NCI-H82 (cell line): ENCODE results near the gene HID1.
A peak's percentile ranks its signal among the peaks of the same experiment; 100 is the strongest.
"Not testable (repeated sequence)": the region's sequence is repeated elsewhere in the genome, so short reads cannot be mapped to it uniquely, and the experiment has no call there.

Experiments used
- DNase-seq: peaks from one replicate; lab custom pipeline; 2025; lab: John Stamatoyannopoulos, UW

The HID1 gene, protein sequence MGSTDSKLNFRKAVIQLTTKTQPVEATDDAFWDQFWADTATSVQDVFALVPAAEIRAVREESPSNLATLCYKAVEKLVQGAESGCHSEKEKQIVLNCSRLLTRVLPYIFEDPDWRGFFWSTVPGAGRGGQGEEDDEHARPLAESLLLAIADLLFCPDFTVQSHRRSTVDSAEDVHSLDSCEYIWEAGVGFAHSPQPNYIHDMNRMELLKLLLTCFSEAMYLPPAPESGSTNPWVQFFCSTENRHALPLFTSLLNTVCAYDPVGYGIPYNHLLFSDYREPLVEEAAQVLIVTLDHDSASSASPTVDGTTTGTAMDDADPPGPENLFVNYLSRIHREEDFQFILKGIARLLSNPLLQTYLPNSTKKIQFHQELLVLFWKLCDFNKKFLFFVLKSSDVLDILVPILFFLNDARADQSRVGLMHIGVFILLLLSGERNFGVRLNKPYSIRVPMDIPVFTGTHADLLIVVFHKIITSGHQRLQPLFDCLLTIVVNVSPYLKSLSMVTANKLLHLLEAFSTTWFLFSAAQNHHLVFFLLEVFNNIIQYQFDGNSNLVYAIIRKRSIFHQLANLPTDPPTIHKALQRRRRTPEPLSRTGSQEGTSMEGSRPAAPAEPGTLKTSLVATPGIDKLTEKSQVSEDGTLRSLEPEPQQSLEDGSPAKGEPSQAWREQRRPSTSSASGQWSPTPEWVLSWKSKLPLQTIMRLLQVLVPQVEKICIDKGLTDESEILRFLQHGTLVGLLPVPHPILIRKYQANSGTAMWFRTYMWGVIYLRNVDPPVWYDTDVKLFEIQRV

DNA sequence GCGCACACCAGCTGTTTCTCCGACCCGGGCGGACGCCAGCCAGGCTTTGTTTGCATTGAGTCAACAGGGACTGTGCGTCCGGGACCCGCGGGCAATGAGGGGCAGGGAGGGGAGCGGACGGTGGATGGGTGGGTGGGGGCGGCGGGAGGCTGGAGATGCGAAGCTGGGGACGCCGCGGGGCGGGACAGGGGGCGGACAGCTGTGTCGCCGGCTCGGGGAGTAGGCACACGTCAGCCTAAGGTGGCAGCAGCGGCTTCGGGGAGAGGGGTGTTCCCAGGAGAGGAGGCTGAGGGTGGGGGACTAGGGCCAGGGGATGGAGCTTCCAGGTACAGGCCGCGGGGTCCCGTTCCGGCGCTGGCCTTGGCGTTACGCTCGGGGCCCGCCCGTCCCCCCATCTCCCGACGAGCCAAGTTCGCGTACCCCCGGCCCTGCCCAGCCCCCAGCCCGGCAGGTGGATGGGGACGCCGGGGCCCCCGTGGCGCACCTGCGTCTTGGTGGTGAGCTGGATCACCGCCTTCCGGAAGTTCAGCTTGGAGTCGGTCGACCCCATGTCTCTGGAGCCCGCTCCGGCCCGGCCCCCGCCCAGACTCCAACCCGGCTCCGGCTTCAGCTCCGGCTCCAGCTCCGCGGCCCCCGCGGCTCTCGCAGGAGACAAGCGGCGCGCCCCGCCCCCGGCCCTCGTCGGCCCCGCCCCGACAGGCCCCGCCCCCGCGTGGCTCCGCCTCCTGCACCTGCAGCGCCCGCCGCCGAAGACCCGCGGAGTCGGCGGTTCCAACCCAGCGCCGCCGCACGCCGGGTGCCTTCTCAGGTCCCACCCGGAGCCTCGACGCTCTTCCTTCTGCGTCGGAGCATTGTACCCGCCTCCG, at the start of gene HID1:
Gene HID1 (minus strand): TSS at position 653 of the 866 bp plus-strand sequence. CDS start 103 bp downstream, at position 550.
- DNase-seq: peak; percentile 76

DNA sequence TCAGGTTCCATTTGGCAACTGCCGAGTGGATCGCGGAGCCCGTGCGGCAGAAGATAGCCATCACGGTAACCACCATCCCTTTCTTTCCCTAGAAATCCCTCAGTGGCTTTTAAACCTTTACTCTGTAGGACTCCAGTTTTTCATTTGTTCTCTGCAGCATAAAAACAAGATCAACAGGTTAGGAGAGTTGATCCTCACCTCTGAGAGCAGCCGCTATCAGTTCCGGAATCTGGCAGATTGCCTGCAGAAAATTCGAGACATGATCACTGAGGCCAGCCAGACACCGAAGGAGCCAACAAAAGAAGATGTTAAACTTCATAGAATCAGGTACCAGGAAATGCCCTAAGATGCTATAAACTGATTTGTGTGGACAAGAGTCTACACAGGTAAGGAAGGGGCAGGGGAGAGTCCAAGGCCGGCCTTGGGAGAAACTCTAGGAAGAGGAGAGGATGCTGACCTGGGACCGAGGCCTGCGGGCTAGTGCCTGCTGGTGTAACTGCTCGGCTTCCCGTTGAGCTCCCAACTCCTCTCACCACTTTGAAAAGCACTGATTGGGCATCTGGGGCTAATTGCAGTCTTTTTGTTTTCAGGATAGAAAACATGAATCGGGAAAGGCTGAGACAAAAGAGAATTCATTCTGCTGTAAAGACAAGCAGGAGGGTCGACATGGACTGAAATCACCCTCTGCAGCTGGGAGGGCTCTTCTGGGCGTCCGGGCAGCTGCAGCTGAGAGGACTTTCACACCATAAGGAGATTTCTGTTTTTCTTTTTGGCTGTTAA, 48.0 kb upstream of the HID1 start:
- no peak for DNase-seq

DNA sequence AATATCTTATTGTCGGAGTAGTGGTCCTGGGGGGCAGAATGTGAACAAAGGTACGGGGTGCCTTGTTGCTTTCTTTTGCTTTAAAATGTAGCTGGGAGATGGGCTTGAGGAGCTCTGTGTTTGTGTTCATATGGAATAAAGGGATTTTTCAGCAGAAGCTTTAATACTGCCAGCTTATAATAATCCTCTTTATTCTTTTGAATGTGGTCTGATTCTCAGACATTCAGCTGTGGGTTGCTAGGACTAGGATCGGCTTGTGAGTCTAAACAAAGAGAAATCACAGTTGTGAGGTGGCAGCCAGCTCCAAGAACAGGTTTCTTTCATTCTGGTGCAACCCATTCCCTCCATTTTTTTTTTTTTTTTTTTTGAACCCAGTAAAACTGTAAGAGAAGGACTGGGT, 47.2 kb upstream of the HID1 start:
- peak; percentile 81 for DNase-seq

DNA sequence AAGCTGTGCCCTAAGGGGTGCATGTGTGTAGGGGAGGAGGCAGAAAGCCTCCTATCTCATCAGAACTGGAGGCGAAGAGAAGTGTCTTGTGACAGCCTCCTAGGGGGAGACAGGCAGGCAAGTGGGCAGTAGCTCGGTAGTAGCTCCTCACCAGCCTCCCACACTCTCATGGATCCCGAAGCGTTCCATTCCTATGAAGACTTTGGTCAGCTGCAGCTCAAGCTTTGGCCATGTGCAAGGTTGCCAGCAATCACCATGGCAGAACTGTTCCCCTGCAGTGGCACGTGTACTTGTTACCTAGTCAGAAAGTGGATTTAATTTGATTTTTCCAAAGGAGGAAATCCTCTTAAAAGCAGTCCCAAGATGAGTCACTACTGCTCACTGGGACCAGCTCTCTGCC, 46.6 kb upstream of the HID1 start:
- DNase-seq: peak; percentile 70

DNA sequence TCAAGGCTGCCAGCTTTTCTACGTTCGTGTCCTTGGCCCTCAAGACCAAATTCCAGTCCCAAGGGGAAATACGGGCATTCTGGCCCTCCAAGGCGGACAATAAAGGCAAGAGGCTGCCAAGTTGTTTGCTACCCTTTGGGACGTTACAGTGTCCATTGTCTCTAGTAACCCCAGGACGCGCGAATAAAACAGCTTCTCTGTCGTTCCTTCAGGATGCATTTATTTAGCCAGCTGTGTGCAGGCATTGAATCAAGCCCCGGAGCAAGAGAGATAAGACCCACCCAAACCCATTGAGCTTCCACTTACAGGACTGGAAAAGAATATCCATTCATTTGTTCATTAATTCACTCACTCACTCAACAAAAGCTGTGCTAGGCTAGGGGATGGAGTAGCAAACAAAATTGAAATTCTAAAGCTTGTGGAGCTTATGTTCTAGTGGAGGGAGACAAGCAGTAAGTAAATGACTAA, 40.6 kb upstream of the HID1 start:
- no peak for DNase-seq

DNA sequence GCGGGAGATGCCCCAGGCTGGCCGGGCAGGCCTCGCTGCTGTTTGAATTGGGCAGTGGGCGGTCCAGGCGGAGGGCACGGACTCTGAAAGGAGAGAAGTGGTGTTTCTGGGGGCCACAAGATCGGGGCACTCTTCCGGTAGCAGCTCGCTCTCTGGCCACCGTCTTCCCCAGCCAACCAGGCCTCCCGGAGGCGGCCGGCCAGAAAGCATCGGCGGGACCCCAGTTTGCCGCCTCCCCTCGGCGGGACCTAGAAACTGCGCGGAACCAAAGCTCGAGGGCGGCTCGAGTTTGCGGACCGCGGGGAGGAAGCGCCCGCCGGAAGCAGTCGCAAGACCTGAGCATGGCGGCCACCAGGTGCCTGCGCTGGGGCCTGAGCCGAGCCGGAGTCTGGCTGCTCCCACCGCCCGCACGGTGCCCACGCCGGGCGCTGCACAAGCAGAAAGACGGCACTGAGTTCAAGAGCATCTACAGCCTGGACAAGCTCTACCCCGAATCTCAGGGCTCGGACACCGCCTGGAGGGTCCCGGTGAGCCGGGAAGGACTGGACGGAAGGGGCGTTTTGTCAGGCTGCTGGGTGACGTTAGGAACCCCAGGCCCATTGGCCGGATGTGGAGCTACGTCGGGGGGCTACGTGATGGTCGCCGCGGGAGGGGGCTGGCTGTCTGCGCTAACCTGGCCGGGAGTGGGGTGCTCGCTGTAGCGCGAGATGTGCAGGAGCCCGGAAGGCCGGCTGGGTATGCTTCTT, 40.0 kb upstream of the HID1 start, which contains the start of gene MRPL58:
Gene MRPL58 (plus strand): TSS at position 325 of the 746 bp plus-strand sequence. CDS start 17 bp downstream, at position 342.
- peak; percentile 92 for DNase-seq

DNA sequence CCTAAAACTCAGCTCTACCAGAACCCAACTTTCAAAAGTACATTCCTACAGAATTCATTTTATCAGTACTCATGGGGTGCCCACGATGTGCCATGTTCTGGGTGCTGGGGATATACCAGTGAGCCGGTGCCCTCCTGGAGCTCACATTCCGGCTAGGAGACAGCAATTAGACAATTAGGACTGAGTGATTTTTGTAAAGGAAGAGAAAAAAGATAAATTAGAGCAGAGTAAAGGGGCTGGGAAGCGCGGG, 39.5 kb upstream of the HID1 start:
- DNase-seq: no peak

DNA sequence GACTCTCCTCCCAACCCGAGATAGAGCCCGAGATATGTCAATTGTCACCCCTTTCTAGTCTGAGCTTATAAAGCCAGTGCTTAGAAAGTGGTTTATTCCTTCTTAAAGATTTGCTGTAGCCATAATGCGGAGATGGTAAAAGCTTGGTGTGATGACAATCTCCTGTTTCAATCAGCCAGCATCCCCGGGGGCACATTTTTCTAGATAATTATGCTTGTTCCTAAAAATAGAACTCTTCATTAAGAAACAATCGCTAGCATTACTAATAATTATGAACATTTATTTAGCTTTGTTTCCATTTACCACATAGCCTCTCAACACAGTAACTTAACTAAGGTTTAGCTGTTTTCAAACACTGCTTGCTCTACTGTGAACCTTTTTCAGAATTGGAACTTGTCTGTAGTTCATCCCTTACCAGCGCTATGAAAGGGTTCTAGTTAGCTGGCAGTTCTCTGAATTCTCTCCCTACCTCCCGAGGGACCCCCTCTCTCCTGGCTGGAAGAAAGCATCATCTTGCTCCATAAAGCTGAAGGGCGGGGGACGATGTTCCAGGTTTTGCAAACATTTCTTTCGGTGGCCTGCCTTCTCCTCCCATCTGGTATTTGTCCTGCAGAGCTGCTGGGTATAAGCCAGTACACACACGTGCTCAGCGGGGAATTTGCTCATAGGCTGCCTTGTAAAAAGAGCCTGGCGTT, 39.0 kb upstream of the HID1 start:
- peak; percentile 72 for DNase-seq

DNA sequence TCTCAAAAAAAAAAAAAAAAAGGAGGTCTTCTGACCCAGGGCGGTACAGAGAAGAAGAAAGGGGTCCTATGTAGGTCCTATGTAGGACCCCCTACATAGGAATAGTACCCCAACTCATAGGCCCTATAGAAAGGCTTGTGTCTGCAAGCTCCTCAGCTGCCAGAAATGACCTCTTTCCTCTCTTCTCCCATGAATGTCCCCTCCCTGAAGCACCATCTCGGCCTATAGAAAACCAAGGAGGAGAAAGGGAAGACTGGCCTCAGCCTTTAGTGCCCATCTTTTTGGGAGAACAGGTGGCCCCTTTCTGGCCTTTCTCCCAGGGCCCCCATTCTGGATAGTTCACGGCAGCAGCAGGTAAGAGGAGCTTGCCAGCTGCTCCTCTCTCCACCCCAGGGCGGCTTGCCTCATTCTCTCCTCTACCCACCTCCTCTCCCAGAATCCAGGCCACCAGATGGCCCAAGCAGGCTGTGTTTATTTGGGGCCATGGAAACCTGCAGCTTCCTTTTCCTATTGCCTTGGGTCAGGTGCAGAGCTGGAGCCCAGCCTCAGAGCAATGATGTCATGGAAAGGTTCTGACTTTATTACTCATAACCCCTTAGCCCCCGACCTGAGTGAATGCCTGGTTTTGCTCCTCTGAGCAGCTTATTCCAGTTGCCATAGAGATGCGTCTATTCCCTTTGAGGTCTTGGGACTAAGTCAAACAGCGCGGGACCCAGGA, 38.3 kb upstream of the HID1 start:
- peak; percentile 96 for DNase-seq

DNA sequence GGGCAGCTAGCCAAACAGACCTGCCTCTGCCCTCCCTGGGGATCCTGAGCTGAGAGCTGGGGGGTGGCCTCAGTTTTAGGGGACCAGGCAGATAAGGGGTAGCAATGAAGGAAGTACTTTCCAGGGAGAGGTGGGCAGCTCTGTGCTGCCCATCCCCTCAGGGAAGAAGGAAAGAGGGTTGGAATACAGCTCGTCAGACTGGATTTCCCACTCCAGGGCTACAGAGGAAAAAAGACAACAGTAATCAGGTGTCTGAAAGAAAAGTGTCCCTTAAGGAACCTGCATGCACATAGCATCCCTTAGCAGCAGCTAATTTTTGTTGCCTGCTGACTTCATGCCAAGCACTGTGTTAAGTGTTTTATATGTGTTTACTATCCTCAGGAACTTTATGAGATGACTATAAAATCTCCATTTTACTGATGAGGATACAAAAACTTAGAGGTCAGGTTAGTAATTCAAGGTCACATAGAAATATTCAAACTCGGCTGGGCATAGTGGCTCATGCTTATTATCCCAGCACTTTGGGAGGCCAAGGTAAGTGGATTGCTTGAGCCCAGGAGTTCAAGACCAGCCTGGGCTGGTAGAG, 36.7 kb upstream of the HID1 start:
- no peak for DNase-seq

DNA sequence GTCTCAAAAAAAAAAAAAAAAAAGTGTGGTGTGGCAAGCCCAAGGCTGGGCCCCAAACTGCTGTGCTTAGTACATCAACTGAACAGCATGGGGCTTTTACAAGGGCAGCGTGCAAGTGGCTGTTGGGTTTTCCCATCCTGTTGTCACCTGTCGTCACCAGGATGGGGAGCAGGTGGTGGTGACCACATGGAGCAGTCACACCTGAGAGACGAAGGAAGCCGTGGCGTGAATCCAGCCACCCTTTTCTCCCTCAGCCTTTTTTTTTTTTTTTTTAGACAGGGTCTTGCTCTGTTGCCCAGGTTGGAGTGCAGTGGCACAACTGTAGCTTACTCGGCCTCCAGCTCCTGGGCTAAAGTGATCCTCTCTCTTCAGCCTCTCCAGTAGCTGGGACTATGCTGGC, 35.8 kb upstream of the HID1 start:
- no peak for DNase-seq

DNA sequence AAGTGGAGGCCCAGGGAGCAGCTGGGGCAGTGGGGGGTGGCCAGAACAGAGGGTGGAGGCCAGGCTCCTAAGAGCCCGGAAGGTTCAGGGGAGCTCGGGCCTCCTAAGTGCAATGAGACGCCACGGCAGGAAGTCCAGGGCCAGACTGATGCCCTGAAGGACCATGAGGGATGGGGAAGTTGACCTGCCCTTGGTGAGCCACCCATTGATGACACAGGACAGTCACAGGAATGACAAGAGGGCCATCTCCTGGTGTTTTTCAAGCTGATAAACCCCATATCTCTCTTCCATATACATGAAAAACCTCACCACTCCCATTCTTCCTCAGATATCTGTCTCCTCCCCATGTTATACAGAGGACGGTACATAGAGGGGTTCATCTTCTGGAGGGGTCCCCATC, 34.1 kb upstream of the HID1 start:
- no peak for DNase-seq

DNA sequence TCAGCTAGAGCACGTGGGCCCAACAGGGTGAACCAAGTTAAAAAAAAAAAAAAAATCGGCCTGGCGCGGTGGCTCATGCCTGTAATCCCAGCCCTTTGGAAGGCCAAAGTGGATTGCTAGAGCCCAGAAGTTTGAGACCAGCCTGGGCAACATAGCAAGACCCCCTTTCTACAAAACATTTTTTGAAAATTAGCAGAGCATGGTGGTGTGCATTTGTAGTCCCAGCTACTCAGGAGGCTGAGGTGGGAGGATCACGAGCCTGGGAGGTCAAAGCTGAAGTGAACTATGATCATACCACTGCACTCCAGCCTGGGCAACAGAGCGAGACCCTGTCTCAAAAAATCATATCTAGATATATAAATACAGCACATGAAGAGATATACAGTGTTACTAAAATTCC, 33.5 kb upstream of the HID1 start:
- DNase-seq: not testable (repeated sequence)

DNA sequence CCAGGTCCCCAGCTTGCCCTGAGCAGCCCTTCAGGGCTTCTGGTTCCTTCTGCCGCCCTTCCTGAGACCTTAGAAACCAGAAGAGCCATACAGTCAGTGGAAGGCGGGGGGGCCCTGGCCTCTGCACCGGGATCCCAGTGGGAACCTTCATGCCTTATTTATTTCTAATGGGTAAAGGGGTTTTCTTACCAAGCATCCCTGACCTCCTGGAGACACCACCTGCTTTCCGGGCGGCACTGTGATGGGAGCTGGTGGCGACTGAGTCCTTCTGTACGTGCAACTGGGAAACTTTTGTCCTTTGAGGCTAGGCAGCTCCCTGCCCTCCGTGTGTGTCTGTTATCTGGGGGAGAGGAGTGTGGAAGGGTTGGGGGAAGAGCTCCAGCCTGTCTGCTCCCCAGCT, 32.7 kb upstream of the HID1 start:
- DNase-seq: no peak

DNA sequence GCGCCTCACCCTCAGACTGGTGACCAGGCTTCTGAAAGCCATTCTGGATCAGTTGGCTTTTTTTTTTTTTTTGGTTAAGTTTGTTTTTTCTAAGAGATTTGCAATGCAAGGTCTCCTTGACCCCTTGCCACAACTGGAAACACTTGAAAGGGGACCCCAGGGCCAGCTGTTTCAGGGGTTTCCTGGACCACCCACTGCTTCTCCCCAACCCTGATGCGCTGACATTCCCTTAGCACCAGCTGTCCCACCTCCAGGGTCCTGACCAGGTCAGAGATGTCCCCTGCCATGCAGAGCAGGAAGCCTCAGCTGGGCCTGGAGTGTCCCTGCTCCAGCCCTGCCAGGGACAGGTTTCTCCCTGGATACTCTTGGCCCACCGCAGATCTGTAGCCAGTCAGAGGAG, 31.8 kb upstream of the HID1 start:
- DNase-seq: no peak

DNA sequence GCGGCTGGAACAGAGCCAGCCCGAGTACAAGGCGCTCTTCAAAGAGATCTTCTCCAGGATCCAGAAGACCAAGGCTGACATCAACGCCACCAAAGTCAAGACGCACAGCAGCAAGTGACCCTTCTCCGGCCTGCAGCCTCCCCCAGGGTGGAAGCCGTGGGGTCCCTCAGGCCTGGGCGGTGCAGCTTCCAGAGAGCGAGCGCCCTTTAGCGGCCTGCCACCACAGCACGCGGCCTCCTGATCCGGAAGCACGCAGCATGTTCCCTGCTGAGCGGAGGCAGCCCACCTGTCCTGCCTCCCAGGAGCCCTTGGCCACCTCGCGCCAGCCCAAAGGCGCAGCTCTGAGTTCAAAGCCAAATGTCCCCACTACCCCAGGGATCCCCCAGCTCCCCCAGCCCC, 31.4 kb upstream of the HID1 start:
- no peak for DNase-seq

DNA sequence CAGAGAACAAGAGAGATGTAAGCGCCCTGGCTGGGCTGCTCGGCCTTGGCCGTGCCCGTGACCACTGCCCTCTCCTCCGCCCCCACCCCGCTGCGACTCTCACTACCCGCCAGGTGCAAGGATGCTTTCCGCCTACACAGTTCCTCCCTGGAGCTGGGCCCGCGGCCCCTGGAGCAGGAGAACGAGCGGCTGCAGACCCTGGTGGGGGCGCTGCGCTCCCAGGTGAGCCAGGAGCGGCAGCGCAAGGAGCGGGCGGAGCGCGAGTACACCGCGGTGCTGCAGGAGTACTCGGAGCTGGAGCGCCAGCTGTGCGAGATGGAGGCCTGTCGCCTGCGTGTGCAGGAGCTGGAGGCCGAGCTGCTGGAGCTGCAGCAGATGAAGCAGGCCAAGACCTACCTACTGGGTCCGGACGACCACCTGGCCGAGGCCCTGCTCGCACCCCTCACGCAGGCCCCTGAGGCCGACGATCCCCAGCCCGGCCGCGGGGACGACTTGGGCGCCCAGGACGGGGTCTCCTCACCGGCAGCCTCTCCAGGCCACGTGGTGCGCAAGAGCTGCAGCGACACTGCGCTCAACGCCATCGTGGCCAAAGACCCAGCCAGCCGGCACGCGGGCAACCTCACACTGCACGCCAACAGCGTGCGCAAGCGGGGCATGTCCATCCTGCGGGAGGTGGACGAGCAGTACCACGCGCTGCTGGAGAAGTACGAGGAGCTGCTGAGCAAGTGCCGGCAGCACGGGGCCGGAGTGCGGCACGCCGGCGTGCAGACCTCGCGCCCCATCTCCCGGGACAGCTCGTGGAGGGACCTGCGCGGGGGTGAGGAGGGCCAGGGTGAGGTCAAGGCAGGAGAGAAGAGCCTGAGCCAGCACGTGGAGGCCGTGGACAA, 30.8 kb upstream of the HID1 start:
- no peak for DNase-seq
